Activated CD4-positive, alpha-beta memory T cell treated with anti-CD3 and anti-CD28 coated beads for 36 hours (primary cell): ENCODE results near the gene ARL15. TPM values are rescaled to one million over a fixed set of nuclear protein-coding genes. Genes with fewer than 3 reads are reported as not detected.

Source experiments
- CTCF ChIA-PET: fragments of 350-600 bp; sonication (Branson Sonifier 250); formaldehyde crosslinking; loops from one replicate; lab custom pipeline; 2021; ENCODE audit warnings: antibody characterized with exemption, inconsistent platforms; lab: Charles Lee
- POLR2A ChIA-PET: fragments of 350-600 bp; sonication (Branson Sonifier 250); formaldehyde crosslinking; loops from one replicate; lab custom pipeline; 2021; ENCODE audit warnings: antibody characterized with exemption; lab: Charles Lee
- DNase-seq: peaks from one replicate; pipeline ENCODE4 v3.0.0-alpha.2; 2020
- H3K27ac Mint-ChIP-seq: one replicate; pipeline ENCODE4 v1.8.0; 2021; ENCODE audit warnings: mixed read lengths
- H3K27me3 Mint-ChIP-seq: one replicate; pipeline ENCODE4 v1.8.0; 2021; ENCODE audit warnings: mixed read lengths
- H3K36me3 Mint-ChIP-seq: one replicate; pipeline ENCODE4 v1.8.0; 2021; ENCODE audit warnings: mixed read lengths
- H3K4me1 Mint-ChIP-seq: one replicate; pipeline ENCODE4 v1.8.0; 2021; ENCODE audit warnings: low read depth, mixed read lengths
- H3K4me3 Mint-ChIP-seq: one replicate; pipeline ENCODE4 v1.8.0; 2021; ENCODE audit warnings: mild to moderate bottlenecking, mixed read lengths
- H3K9me3 Mint-ChIP-seq: one replicate; pipeline ENCODE4 v1.8.0; 2021; ENCODE audit warnings: mixed read lengths
- intact Hi-C: fragments of 100-400 bp; cut with micrococcal nuclease; formaldehyde crosslinking; loops from one replicate; pipeline ENCODE4 v1.15.1; 2023
- total RNA-seq, 2 experiments: library from RNA; stranded (reverse); gene quantifications; one replicate each; pipeline ENCODE4 v1.2.3, GENCODE V29; 2021

ARL15 gene
- total RNA-seq, 2 experiments from 2014 or later = 4.5 to 5.5 TPM

DNA sequence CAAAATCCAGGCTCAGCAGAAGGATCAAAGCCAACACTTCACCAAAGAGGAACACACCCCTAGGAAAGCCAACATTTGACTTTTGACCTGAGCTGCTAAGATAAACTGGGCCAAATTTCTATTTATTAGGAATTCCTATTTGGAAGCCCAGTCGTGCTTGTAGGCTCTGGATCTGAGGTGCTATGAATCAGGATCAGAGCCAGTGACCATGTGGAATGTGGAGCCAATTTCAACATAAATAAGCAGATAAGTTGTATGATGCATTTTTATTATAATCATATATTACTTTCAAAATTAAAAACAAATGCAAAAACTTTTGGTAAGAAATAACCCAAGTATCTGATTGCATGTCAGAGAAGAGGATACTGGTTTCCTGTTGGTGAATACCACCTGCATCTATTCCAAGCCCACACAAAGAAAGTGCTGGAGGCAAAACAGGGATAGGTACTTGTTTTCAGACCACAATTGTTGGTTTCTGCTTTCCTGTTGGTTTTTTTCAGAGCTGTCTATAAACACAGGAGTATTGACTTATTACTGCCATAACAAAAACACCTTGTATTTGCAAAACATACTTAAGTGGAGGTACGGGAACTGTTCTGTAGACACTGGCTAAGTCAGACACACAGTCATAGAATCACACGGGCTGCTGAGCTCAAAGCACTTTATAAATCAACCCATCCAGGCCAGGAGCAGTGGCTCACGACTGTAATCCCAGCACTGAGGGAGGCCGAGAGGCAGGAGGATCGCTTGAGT is 52.8 kb downstream of the ARL15 start:
- POLR2A ChIA-PET = no interaction called here
- no peak overlapping the region for H3K27ac Mint-ChIP-seq
- H3K27me3 Mint-ChIP-seq = no peaks in the 10 kb centered on the region
- no peaks in the 10 kb centered on the region for H3K9me3 Mint-ChIP-seq
- intact Hi-C loops = no loop called here
- H3K4me1 Mint-ChIP-seq = peaks cover 34% of the 10 kb centered on the region
- CTCF ChIA-PET = interaction anchor here (1.1 kb wide), 1 partner anchor 162 kb away, joined by 3 read pairs; no protein-coding TSS in a partner anchor
- no peak overlapping the region for H3K4me3 Mint-ChIP-seq
- H3K36me3 Mint-ChIP-seq = peaks cover 2% of the 10 kb centered on the region
- DNase-seq = no peak

- POLR2A ChIA-PET = no interaction called here
- H3K4me1 Mint-ChIP-seq = peaks cover 30% of the 10 kb centered on the region
- intact Hi-C loops = no loop called here
- peaks cover 2% of the 10 kb centered on the region for H3K36me3 Mint-ChIP-seq
- H3K27ac Mint-ChIP-seq = no peak overlapping the region
- DNase-seq = no peak
- H3K4me3 Mint-ChIP-seq = no peak overlapping the region
- no peaks in the 10 kb centered on the region for H3K9me3 Mint-ChIP-seq
- CTCF ChIA-PET = interaction anchor here (0.6 to 1.7 kb wide), 7 partner anchors 11 to 590 kb away, joined by 3 to 7 read pairs (median 3); no protein-coding TSS in a partner anchor
- no peaks in the 10 kb centered on the region for H3K27me3 Mint-ChIP-seq
These were observed 55.7 kb downstream of the ARL15 start for GRCh38 chr5:54254482-54255198.

DNA sequence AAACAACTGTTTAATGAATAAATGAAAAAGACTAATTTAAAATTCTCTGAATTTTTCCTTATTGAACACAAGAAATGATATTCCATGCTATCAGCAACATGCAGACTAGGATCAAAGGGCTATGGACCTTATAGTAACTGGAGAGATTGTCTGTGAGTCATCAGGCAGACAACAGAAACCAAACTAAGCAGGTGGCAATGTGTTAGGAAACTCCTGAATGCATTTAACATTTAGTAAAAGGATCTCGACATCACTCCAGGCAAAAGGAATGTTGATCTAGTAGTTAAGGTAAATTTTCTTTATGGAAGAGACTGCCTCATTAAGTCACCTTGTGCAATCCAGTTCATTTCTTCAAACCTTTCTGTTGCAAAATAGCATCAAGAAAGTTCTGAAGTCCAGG is 58.4 kb downstream of the ARL15 start:
- peaks cover 2% of the 10 kb centered on the region for H3K36me3 Mint-ChIP-seq
- H3K4me3 Mint-ChIP-seq = no peak overlapping the region
- intact Hi-C loops = no loop called here
- DNase-seq = no peak
- H3K27ac Mint-ChIP-seq = no peak overlapping the region
- CTCF ChIA-PET = no interaction called here
- POLR2A ChIA-PET = no interaction called here
- no peaks in the 10 kb centered on the region for H3K9me3 Mint-ChIP-seq
- no peaks in the 10 kb centered on the region for H3K27me3 Mint-ChIP-seq
- peaks cover 11% of the 10 kb centered on the region for H3K4me1 Mint-ChIP-seq

GRCh38 chr5:54249210-54250028 is 61.0 kb downstream of the ARL15 start:
- intact Hi-C loops = loop anchor here (10.0 kb wide), 1 partner anchor 615 kb away; no protein-coding TSS in a partner anchor
- DNase-seq = peak; percentile 31
- ChIA-PET CTCF (interaction anchor here (1.3 kb wide), 1 partner anchor 15 kb away, joined by 4 read pairs; no protein-coding TSS in a partner anchor), POLR2A (no interaction called here)
- Mint-ChIP-seq H3K9me3 (no peaks in the 10 kb centered on the region), H3K27me3 (no peaks in the 10 kb centered on the region), H3K4me3 (no peak overlapping the region), H3K36me3 (no peaks in the 10 kb centered on the region), H3K4me1 (no peaks in the 10 kb centered on the region), H3K27ac (no peak overlapping the region)

- no peaks in the 10 kb centered on the region for H3K4me1 Mint-ChIP-seq
- no peaks in the 10 kb centered on the region for H3K36me3 Mint-ChIP-seq
- no peak overlapping the region for H3K27ac Mint-ChIP-seq
- H3K27me3 Mint-ChIP-seq = no peaks in the 10 kb centered on the region
- no peak overlapping the region for H3K4me3 Mint-ChIP-seq
- POLR2A ChIA-PET = no interaction called here
- no peak for DNase-seq
- intact Hi-C loops = loop anchor here (10.0 kb wide), 1 partner anchor 618 kb away; no protein-coding TSS in a partner anchor
- no peaks in the 10 kb centered on the region for H3K9me3 Mint-ChIP-seq
- CTCF ChIA-PET = interaction anchor here (0.6 to 1.0 kb wide), 3 partner anchors 13 to 243 kb away, joined by 3 read pairs; no protein-coding TSS in a partner anchor
These were observed 63.1 kb downstream of the ARL15 start for GRCh38 chr5:54247226-54247625.

- Mint-ChIP-seq H3K9me3 (no peaks in the 10 kb centered on the region), H3K4me1 (no peaks in the 10 kb centered on the region), H3K36me3 (no peaks in the 10 kb centered on the region), H3K27me3 (no peaks in the 10 kb centered on the region), H3K4me3 (no peak overlapping the region), H3K27ac (no peak overlapping the region)
- POLR2A ChIA-PET = no interaction called here
- intact Hi-C loops = loop anchor here (1.0 to 10.0 kb wide), 4 partner anchors 69 to 621 kb away; partner anchors contain the start of gene ARL15
- DNase-seq = peak; percentile 34
- CTCF ChIA-PET = interaction anchor here (0.6 to 2.3 kb wide), 29 partner anchors 9 to 765 kb away, joined by 3 to 45 read pairs (median 4); partner anchors contain the start of gene ARL15
These were observed 66.8 kb downstream of the ARL15 start for GRCh38 chr5:54243483-54244080.

- Mint-ChIP-seq H3K36me3 (no peaks in the 10 kb centered on the region), H3K27me3 (no peaks in the 10 kb centered on the region), H3K4me3 (no peak overlapping the region), H3K9me3 (no peaks in the 10 kb centered on the region), H3K27ac (no peak overlapping the region), H3K4me1 (no peaks in the 10 kb centered on the region)
- POLR2A ChIA-PET = no interaction called here
- intact Hi-C loops = loop anchor here (2.0 to 10.0 kb wide), 3 partner anchors 70 to 623 kb away; partner anchors contain the start of gene ARL15
- DNase-seq = no peak
- CTCF ChIA-PET = interaction anchor here (2.3 kb wide), 1 partner anchor 247 kb away, joined by 31 read pairs; no protein-coding TSS in a partner anchor
These were observed 68.1 kb downstream of the ARL15 start for GRCh38 chr5:54242297-54242696.

- no peak overlapping the region for H3K27ac Mint-ChIP-seq
- H3K9me3 Mint-ChIP-seq = no peaks in the 10 kb centered on the region
- DNase-seq = no peak
- intact Hi-C loops = no loop called here
- no peaks in the 10 kb centered on the region for H3K36me3 Mint-ChIP-seq
- no peak overlapping the region for H3K4me3 Mint-ChIP-seq
- H3K4me1 Mint-ChIP-seq = peaks cover 3% of the 10 kb centered on the region
- no peaks in the 10 kb centered on the region for H3K27me3 Mint-ChIP-seq
- ChIA-PET POLR2A (no interaction called here), CTCF (interaction anchor here (0.6 to 1.7 kb wide), 17 partner anchors 8 to 1340 kb away, joined by 3 to 9 read pairs (median 4); no protein-coding TSS in a partner anchor)
These were observed 76.0 kb downstream of the ARL15 start for GRCh38 chr5:54234304-54234933.

GRCh38 chr5:54230936-54231685 is 79.3 kb downstream of the ARL15 start:
- H3K9me3 Mint-ChIP-seq = no peaks in the 10 kb centered on the region
- DNase-seq = no peak
- POLR2A ChIA-PET = no interaction called here
- intact Hi-C loops = no loop called here
- no peaks in the 10 kb centered on the region for H3K27me3 Mint-ChIP-seq
- CTCF ChIA-PET = interaction anchor here (0.7 to 1.9 kb wide), 3 partner anchors 188 to 1124 kb away, joined by 3 to 4 read pairs (median 4); no protein-coding TSS in a partner anchor
- H3K36me3 Mint-ChIP-seq = no peaks in the 10 kb centered on the region
- no peak overlapping the region for H3K27ac Mint-ChIP-seq
- H3K4me1 Mint-ChIP-seq = peaks cover 6% of the 10 kb centered on the region
- no peak overlapping the region for H3K4me3 Mint-ChIP-seq

GRCh38 chr5:54229041-54229780 is 81.2 kb downstream of the ARL15 start:
- DNase-seq = peak; percentile 80
- Mint-ChIP-seq H3K36me3 (no peaks in the 10 kb centered on the region), H3K27ac (no peak overlapping the region), H3K9me3 (no peaks in the 10 kb centered on the region), H3K4me3 (no peak overlapping the region), H3K4me1 (peaks cover 2% of the 10 kb centered on the region), H3K27me3 (no peaks in the 10 kb centered on the region)
- POLR2A ChIA-PET = no interaction called here
- intact Hi-C loops = loop anchor here (1.0 to 2.0 kb wide), 2 partner anchors 751 to 1058 kb away; no protein-coding TSS in a partner anchor
- CTCF ChIA-PET = interaction anchor here (0.7 to 3.1 kb wide), 29 partner anchors 9 to 1281 kb away, joined by 3 to 16 read pairs (median 5); no protein-coding TSS in a partner anchor
